Tibial artery (tissue), 4 donors: ENCODE results near the gene RGP1.
A peak's percentile ranks its signal among the peaks of the same experiment; 100 is the strongest.

Experiments
- DNase-seq, 2 donors: peaks; one replicate each; pipeline ENCODE4 v3.0.0-alpha.2; 2019
- H3K27ac ChIP-seq, 2 donors: fragments of 200-600 bp; sonication (generic) in 1 of 2; 1 replicate in 1 of 2; 2 replicates in 1 of 2; pipeline ENCODE4 v1.5.1; 2018 to 2019; ENCODE audit warnings: mild to moderate bottlenecking in 1 of 2
- H3K27me3 ChIP-seq, 2 donors: fragments of 200-600 bp; sonication (generic) in 1 of 2; one replicate each; pipeline versions ENCODE4 v1.5.1 to v1.6.0; 2016 to 2019
- H3K36me3 ChIP-seq, 3 donors: fragments of 200-600 bp; sonication (generic) in 2 of 3; one replicate each; pipeline ENCODE4 v1.5.1; 2016 to 2019; ENCODE audit warnings: mild to moderate bottlenecking in 2 of 3
- H3K4me1 ChIP-seq, 4 donors: fragments of 200-600 bp; sonication (generic) in 2 of 4; 1 replicate in 3 of 4; 2 replicates in 1 of 4; pipeline ENCODE4 v1.5.1; 2016 to 2019
- H3K4me3 ChIP-seq, 2 donors: fragments of 200-600 bp; sonication (generic) in 1 of 2; 1 replicate in 1 of 2; 2 replicates in 1 of 2; pipeline ENCODE4 v1.5.1; 2018 to 2019; ENCODE audit warnings: mild to moderate bottlenecking in 2 of 2
- H3K9me3 ChIP-seq, 3 donors: fragments of 200-600 bp; sonication (generic) in 1 of 3; one replicate each; pipeline ENCODE4 v1.5.1; 2016 to 2019
- intact Hi-C: fragments of 100-400 bp; cut with DNase I; formaldehyde crosslinking; loops from one replicate; pipeline ENCODE4 v1.15.0; 2023; ENCODE audit warnings: low total_unique reads
- TF ChIP-seq, protein P1 (sequence below), 2 experiments: fragments of 200-600 bp in 1 of 2; fragments of 450-650 bp in 1 of 2; IDR thresholded peaks; one replicate each; pipeline ENCODE4 v1.5.1; 2017 to 2019; ENCODE audit warnings: antibody characterized with exemption in 2 of 2, mild to moderate bottlenecking in 1 of 2, moderate library complexity in 1 of 2

Gene RGP1

DNA sequence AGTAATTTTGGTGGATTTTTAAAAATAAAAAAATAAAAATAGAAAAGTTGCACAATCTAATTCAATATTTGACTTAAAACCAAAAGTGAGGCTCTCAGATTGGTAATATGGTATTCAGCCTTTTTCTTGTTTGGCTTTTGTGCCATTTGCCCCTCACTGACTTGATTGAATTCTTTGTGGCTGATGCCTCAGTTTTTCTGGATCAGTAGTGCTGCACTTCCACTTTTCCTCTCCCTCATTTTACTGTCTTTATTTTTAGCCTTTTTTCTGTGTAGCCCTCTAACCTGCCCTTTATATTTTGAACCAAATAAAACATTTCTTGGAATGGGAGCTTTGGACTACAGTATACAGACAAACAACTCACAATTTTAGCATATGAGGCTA lies 8.8 kb downstream of the RGP1 start:
- DNase-seq, result no peak
- TF ChIP-seq, protein P1, sequence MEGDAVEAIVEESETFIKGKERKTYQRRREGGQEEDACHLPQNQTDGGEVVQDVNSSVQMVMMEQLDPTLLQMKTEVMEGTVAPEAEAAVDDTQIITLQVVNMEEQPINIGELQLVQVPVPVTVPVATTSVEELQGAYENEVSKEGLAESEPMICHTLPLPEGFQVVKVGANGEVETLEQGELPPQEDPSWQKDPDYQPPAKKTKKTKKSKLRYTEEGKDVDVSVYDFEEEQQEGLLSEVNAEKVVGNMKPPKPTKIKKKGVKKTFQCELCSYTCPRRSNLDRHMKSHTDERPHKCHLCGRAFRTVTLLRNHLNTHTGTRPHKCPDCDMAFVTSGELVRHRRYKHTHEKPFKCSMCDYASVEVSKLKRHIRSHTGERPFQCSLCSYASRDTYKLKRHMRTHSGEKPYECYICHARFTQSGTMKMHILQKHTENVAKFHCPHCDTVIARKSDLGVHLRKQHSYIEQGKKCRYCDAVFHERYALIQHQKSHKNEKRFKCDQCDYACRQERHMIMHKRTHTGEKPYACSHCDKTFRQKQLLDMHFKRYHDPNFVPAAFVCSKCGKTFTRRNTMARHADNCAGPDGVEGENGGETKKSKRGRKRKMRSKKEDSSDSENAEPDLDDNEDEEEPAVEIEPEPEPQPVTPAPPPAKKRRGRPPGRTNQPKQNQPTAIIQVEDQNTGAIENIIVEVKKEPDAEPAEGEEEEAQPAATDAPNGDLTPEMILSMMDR (IDR thresholded peaks at IDR 0.05), result no peak
- no peak overlapping the region for H3K4me3 ChIP-seq
- H3K27me3 ChIP-seq, result no peaks in the 10 kb centered on the region
- H3K4me1 ChIP-seq, result peaks cover 4 to 47% (median 28%) of the 10 kb centered on the region in 4 donors
- peak overlapping the region; percentile 75 to 81 for H3K27ac ChIP-seq
- no peaks in the 10 kb centered on the region for H3K9me3 ChIP-seq
- intact Hi-C loops, result no loop called here
- peaks cover 3 to 23% (median 15%) of the 10 kb centered on the region in 3 donors for H3K36me3 ChIP-seq

DNA sequence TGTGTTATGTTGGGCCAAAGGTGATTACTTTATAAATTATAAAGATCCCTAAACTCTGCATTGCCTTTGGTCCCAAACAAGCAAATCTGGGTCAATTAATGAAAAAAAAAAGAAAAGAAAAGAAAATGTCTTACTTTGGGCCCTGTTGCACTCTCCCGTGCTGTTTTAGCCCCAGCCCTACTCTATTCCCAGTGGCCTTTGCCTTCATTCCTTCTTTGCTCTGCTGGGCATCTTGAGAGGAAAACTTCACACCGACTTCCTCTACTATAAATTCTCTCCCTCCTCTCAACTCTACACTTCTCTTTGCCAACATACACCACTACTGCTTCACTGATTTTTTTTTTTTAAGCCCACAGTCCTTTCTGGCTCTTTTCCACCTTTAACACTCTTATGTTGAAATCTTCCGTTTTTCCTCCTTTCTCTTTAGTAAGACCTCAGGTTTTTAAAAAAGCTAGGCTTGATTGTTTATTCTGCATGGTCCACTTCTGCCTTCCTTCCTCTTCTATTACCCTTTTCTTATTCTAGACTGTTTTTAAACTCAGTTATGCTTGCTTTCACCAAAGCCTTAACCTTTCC lies 9.5 kb downstream of the RGP1 start:
- DNase-seq, result no peak
- TF ChIP-seq, protein P1 (IDR thresholded peaks at IDR 0.05), result no peak
- Histone ChIP-seq H3K36me3 (peaks cover 0 to 16% (median 8%) of the 10 kb centered on the region in 3 donors), H3K4me3 (no peak overlapping the region), H3K4me1 (peaks cover 4 to 47% (median 28%) of the 10 kb centered on the region in 4 donors), H3K9me3 (no peaks in the 10 kb centered on the region), H3K27ac (peak overlapping the region; percentile 75 to 81), H3K27me3 (no peaks in the 10 kb centered on the region)
- intact Hi-C loops, result no loop called here

GRCh38 chr9:35759795-35760194 lies 10.7 kb downstream of the RGP1 start:
- DNase-seq, result no peak
- H3K4me1 ChIP-seq, result peaks cover 4 to 47% (median 28%) of the 10 kb centered on the region in 4 donors
- H3K4me3 ChIP-seq, result no peak overlapping the region
- H3K36me3 ChIP-seq, result peaks cover 0 to 4% (median 0%) of the 10 kb centered on the region in 3 donors
- H3K27me3 ChIP-seq, result no peaks in the 10 kb centered on the region
- no peaks in the 10 kb centered on the region for H3K9me3 ChIP-seq
- TF ChIP-seq, protein P1 (IDR thresholded peaks at IDR 0.05), result no peak
- intact Hi-C loops, result no loop called here
- no peak overlapping the region for H3K27ac ChIP-seq

- intact Hi-C loops, result no loop called here
- H3K4me1 ChIP-seq, result peaks cover 4 to 47% (median 28%) of the 10 kb centered on the region in 4 donors
- TF ChIP-seq, protein P1 (IDR thresholded peaks at IDR 0.05), result no peak
- H3K27ac ChIP-seq, result peak overlapping the region in 1 of 2 donors; percentile 7
- no peaks in the 10 kb centered on the region for H3K27me3 ChIP-seq
- DNase-seq, result peak in 1 of 2 donors; percentile 57
- H3K9me3 ChIP-seq, result no peaks in the 10 kb centered on the region
- no peaks in the 10 kb centered on the region for H3K36me3 ChIP-seq
- H3K4me3 ChIP-seq, result no peak overlapping the region
These were observed 11.6 kb downstream of the RGP1 start for GRCh38 chr9:35760651-35761050.

DNA sequence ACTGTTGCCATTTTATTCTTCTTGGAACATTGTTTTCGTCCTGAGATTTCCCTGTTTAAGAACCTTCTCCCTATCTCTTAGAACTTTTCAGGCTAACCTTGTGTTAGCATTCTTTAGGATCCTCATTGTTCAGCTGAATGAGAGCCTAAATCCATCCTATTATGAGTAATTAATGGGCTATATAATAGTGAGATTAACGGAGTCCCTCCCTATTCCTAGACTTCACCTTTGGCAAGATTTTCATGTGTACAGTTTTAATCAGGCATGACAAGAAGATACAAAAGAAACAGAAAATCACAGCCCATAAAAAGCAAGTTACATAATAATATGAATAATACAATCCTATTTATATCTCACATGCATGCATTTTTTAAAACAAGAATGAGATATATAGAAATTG lies 14.1 kb downstream of the RGP1 start:
- TF ChIP-seq, protein P1 (IDR thresholded peaks at IDR 0.05), result no peak
- Histone ChIP-seq H3K4me3 (no peak overlapping the region), H3K27ac (no peak overlapping the region), H3K36me3 (no peaks in the 10 kb centered on the region), H3K4me1 (peaks cover 0 to 26% (median 10%) of the 10 kb centered on the region in 4 donors), H3K27me3 (no peaks in the 10 kb centered on the region), H3K9me3 (no peaks in the 10 kb centered on the region)
- no peak for DNase-seq
- intact Hi-C loops, result no loop called here
